NOMO-1 treated with DMSO at 0.1 percent for 48 hours (cell line): Measurements from ENCODE around the gene CHRD.

Experiments used
- DNase-seq: peaks from one replicate; lab custom pipeline; 2025; ENCODE audit not compliant: unreplicated experiment; lab: John Stamatoyannopoulos, UW

Gene CHRD

DNA sequence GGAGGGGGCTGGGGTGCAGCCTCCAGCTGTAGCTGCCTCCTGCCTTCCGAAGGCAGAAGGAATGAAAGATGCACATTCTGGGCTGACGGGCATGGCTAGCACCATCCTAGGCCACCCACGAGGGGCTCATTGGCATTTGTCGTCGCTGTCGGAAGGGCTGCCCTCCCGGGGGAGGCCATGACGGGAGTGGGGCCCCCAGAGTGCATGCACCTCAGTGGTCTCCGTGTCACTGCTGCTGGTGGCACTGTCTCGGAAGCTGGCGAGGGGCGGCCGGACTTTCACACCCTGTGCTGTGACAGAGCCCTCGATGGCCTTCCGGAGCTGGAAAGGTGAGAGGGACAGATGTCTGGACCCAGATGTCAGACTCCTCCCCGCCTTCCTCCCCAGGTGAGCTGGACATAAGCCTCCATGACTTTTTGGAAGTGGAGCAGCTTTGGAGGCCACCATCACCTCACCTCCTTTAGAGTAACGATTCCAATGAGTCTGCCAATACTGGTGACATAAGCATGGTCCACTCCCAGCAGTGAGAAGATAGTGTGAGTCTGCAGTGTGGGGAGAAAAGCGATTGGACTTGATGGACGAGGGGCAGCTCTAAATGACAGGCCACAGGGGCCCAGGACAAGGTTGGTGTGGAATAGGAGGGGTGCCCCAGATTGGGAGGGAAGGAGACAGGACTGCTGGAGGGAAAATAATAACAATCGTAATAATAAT is 33.2 kb upstream of the CHRD start:
- DNase-seq: no peak

DNA sequence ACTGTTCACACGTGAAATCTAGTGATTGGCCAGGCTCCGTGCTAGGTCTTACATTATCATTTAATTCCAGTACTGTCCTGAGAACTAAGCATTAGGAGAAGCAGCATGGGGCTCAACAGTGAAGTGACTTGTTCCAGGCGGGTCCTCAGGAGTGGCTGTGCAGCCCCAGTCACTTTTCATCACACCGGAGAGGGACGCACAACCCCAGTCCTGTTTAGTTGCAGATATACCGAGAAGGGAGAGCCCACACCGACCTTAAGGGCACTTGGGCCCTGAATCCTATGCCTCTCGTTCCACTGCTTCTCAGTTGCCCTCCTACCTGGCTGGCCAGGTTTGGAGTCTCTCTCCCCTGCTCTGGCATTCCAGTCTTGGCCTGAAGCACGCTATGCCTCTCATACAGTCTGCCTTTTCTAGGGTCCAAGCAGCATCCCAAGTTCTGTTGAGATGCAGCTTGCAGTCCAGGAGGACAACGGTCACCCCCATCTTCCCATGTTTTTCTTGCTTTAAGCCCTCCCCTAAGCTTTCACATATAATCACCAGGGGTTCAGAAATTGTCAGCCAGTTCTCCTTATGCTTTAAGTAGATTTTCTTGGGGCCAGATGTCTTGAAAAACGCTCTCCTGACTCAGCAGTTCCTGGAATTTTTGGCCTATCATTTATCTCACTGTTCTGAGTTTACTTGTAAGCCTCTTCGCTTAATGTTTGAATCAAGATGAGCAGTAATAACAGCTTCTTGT is 32.4 kb upstream of the CHRD start:
- no peak for DNase-seq

DNA sequence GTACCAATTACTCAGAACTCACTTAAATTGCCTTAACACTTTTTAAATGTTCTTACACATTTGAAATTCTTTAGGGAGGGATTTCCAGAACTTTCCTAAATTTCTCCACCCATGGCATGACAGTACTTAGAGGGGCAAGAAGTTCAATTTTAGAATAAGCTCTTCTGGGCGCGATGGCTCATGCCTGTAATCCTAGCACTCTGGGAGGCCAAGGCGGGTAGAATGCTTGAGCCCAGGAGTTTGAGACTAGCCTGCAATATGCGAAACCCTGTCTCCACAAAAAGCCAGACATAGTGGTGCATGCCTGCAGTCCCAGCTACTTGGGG is 31.8 kb upstream of the CHRD start:
- DNase-seq: no peak

DNA sequence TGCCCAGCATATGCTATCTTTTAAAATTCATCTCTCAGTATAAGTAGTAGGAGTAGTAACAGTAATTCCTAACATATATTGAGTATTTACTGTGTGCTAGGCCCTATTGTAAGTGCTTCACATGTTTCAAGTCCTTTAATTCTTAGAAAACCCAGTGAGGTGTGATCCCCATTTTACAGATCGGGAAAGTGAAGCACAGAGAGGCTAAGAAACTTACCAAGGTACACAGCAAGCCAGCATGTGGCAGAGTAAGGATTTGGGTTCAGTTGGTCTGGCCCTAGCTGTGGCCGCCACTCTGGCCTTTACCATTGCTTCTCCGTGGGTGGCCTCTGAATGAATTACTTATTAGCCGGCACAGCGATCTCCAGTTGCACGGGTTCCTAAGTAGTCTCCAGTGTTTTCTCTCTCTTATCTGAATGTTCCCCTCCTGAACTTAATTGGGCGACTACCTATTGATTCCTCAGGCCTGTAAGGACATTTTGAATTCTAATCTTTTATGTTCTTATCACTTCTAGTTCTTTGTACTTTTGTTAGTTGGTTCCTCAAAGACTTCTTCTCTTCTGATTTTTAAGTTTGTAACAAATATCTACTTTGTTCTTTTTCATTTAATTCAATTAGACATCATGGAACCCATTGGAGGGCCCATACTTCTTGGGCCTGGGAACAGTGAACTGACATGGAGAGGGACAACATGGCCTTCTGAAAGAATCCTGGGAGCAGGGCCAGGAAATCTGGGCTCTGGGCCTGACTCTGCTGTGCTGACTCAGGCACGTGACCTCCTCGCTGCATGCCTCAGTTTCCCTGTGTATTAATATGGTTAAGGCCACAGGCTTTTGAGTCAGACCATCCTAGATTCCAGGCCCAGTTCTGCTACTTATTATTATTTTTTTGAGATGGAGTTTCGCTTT is 30.0 kb upstream of the CHRD start:
- DNase-seq: no peak

DNA sequence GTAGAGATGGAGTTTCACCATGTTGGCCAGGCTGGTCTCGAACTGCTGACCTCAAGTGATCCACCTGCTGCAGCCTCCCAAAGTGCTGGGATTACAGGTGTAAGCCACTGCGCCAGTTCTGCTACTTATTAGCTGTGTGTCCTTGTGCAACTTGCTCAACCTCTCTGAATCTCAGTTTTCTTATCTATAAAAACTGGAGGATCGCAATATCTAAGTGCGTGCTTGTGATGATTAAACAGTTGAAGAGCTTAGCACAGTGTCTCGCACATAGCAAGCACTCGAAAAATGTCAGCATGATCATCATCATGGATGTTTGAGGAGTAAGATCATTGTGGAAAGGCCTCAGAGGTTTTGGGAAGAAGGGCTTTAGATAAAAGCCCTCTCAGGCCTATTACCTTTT is 29.2 kb upstream of the CHRD start:
- DNase-seq: no peak

DNA sequence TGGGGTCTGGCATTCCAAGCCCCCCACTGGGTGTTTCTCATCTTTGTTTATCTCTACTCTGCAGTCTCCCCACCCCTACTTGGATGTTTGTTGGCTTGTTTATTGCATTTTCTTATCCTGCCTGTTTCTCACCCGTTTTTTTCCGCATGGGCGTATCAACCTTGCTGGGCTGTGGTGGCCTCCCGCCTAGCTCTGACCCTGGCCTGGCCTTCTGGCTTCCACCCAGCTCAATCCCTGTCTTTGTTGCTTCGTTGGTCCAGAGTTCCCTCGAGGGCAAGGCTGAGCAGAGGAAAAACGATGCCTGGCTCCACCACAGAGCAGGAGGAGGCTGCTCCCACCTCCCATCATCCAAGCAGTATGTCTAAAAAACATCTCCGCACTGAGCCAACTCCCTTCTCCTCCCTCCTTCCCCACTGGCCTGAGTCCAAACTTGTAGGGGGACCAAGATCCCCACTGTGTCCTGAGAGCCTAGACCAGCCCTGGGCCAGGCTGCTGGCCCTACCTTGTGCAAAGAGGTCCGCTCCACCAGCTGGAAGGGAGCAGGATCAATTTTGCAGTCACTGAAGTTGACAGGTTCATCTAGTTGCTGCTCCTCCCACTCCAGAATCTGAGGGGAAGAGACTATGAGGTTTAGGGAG is 28.2 kb upstream of the CHRD start:
- no peak for DNase-seq

DNA sequence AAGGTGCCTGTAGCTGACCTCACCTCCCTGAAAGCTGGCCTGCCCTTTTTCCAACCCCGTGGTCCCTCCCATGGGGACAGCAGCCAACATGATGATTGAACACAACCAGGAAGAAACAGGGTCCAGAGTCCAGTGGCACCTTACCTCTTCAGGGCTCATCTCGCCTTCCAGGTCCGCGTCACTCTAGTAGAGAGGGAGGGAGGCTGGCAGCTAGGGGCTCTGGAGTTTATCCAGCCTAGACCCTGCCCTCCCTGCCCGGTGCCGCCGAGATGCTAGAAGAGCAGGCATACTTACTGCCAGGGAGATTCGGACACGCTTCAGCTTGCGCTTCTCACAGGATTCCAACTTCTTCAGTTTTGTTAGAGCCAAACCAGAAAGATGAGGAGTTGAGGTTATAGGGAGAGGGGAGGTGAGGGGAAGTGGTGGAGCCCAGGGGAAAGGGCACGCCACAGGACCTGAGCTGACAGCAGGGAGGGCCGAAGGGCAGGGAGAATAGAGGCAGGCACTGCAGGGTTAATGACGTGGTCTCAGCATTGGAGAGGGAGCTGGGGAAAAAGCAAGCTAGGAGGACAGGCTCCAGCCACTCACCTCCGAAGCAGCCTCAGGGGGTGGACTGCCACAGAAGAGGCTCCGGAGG is 27.6 kb upstream of the CHRD start:
- no peak for DNase-seq

DNA sequence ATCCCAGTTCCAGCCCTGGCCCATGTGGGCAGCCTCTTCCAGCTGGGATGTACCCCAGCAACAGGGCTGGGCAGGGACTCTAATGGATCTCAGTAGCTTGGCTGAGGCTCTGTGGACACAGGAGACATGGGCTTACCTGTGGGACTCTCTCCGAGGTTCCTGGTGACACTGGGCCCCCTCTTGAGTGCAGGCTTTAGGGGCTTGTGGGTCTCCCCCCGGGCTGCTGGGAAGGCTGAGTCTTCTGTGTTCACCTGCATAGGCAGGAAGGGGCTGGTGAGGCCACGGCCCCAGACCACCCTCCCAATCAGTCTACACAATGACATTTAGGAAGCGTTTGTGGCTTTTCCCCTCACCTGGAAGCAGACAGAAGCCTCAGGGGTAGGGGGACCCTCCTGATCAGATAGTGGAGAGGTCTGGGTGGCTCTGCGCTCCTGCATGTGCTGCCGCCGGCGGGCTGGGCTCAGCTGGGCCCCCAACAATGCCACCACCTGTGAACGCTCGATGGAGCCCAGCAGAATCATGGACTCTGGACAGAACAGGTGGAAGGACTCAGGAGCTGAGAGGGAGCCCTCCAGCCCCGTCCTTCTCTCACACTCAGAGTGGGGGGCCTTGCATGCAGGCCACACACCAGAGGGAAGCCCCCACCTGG is 26.8 kb upstream of the CHRD start:
- no peak for DNase-seq

DNA sequence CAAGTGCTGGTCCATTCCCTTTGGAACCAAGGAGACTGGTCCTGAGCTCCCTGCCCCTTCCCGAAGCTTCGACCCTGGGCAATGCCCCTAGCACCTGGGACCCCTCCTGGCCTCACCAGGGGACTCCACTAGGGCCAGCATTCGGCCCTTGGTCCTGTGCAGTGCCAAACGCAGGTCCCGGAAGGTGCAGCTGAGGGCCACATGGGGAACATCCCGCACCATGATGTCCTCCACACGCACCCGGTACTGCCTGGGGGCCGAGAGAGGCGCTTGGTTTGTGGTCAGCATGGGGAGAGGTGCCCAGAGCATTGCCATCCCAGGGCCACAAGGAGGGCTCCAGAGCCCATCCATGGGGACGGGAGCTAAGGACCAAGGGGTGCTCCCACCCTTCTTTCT is 26.3 kb upstream of the CHRD start:
- DNase-seq: no peak

DNA sequence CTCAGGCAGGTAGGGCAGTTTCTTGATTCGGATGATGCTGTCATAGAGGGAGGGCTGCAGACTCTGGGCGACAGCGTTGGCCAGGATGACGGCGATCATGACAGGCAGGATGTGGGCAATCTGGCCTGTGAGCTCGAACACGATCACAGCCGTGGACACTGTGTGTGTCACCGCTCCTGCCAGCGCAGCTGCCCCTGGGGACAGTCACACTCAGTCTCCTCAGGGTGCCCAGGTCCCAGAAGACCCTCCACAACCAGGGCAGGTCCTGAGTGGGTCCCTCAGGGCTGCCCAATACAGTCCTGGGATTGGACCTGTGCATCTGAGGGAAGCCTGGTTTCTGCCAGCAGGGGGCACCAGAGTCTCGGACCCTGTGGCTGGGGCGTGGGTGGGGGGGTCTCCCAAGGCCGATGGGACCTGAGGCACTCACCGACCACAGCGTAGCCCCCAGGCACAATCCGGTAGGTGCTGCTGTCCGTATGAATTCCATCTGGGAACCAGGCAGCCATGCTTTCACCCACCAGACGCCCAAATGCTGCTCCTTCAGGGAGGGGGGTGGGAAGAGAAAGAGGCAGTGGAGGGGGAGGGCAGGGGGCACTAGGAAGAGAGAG is 25.6 kb upstream of the CHRD start:
- DNase-seq: no peak

DNA sequence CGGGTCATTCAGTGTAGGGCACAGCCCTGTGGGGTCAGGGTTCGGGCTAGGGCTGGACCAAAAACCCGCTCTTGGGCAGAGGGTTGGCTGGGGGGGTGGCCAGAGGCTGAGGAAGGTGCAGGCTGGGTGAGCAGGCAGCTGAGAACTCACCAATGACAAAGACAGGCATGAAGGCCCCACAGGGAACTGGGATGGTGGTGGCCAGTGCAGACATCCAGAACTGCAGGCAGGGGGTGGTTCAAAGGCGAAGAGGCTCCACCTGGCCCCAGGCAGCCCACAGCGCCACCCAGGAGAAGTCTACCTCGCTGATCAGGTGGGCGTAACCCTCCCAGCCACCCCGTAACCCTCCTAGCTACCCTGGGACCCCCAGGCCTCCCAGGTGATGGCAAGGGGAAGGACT is 25.1 kb upstream of the CHRD start:
- no peak for DNase-seq

DNA sequence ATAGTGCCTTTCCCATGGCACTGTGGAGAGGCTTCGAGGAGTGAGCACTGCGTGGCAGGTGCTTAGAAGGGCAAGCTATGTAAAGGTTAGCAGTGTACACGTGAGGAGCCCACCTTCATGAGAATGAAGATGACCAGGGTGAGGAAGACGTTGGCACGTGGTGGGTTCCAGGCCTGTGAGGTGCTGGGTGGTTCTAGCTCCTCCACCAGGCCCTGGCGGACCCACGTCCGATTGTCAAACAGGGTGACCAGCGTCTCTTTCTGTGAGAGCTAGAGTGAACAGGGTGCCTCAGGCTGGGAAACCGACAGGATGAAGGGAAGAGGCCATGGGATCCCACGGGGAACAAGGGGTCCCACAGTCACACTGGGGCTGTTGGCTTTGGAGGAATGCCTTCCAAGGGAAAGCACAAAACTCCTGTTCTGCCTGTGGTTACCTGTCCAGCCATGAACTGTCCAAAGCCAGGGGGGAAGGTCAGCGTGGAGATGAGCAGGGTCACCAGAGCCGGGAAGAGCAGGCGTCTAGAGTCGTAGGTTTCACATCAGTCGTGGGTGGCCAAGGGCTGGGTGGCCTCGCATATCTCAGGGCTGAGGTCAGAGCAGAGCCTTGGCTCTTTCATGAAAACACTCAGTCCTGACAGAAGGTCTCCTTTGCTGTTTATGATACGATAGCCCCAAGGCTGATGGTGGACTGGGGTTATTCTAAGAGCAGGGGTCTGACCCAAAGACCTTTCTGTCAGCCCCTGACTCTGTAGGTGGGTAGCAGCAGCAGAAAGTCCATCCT is 24.4 kb upstream of the CHRD start:
- DNase-seq: no peak

DNA sequence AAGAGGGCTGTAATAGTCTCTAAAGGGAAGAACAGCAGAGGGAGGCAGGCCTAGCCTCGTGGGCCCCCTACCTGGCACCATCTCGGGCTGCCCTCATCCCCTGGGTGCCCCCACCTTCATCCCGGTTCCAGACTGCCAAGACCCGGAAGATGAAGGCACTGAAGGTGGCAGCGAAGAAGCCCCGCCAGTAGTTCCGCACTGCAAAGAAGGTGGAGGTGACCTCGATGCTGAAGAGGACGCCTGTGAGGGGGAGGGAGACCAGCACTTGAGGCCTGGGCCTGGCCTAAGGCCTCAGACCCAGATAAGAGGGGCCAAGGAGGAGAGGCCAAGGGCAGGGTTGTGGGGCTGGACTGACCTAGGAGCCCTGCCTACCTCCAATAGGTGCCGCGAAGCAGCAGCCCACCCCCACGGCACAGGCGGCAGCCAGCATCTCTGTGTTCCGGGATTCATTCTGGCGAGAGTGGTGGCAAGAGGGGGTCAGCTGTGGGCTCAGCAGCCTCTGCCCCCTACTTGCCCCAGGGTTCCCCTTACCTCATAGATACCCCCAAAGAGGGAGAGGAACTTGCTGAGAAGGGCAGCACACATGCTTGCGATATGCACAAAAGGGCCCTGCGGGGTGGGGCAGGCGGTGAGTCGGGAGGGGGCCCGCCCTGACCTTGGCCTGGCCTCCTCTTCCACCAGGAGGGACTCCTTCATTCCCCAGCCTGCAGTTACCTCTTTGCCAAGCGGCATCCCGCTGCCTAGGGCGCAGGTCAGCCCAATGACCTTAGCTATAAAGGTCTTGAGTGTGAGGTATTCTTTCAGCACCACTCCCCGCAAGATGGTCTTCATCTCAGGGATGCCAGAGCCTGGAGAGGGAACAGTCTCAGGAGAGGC is 22.4 kb upstream of the CHRD start:
- no peak for DNase-seq

DNA sequence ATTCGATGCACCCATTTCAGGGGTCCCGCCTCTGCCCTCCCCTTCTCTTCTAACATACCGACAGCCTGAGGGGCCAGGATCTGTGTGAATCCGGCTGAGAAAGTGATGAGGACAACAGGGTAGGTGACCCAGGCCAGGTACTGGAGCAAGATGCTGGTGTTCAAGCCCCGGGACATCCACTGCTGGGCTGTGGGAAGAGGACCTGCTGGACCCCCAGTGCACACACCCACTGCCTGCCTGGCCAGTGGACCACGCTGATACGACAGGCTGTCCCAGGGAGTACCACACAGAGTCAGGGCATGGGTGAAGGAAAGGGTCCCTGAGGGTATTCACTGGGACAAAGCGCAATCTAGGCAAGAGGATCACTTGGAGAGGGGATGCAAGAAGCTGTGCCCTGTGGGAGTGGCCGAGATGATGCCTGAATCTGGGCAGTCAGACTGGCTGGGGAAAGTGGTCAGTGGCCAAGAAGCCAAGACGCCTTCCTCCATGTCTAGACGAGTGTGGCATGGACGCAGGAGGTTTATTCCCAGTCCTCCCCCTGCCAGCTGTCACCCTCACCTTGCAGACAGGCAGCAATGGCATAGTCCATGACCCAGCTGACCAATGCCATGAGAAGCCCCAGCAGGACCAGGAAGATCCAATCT is 21.6 kb upstream of the CHRD start:
- no peak for DNase-seq

DNA sequence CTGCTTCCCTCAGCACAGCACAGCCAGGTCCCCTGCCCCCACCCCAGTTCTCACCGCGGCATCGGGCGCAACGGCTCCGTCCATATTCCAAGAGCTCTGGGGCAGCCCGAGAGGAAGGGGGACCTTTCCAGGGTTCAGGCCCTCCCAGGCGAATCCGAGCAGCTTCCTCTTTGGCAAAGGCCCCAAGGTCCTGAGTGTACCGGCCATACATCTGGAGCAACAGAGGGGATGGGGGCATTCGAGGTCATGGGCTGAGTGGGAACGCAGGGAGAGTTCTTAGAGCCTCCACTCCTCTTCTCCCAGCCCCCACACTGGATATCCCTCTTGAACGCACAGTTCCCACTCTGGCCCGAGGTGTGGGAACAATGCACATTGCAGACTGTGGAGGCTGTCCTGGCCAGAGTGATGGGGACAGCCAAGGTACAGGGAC is 20.9 kb upstream of the CHRD start:
- DNase-seq: no peak

DNA sequence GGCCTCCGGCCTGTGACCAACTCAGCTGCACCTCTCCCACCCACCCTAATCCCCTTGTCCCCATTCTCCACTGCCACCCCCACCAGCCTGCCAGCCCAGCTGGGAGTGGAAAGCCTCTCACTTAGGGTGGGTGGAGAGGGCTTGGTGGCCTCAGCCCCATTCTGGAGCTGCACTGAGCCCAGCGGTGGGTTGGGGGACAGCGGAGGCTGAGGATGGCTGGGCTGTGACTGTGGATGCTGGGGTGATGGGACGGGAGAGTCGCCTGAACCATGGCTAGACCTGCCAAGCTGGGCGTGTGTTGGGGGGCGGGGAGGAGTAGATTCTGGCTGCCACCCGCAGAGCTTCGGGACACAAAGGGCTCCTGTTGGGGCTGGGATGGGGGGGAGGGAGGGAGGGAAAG is 20.2 kb upstream of the CHRD start:
- no peak for DNase-seq

DNA sequence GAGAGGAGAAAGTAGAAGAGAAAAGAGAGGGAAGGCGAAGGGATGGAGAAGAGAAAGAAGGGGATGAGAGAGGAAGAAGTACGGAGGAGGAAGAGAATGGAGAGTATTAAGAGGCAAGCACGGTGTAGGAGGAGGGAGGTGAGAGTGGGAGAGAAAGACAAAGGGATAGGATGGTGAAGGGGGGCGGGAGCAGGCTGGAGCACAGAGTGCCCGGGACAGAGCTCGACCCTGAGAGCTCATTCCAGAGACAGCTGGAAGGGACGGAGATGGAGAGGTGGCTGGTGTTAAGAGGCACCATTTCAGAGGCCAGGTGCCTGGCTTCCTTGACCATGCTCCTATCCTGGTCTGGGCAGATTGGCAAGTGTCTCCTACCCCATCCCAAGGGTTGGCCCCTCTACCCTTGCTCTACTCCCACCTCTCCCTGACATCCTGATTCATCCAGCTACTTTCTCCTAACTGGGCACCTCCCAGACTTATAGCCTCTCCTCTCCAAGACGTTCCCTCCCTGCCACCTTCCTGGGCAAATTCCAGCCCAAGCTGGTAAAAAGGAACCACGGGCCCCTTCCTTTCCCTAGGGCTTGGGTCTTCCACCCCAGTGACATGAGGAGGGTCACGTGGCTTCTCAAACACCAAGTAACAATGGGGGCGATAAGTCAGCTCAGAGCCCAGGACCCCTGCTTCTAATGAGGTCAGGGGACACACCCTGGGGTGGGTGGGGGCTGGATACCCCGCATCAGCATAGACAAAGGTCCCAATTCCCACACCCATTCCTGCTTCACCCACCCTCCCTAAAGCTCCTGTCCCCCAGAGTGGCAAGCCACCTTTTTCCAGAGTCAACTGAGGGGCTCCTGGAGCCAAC is 19.6 kb upstream of the CHRD start:
- DNase-seq: no peak
